SK-N-MC (cell line): ENCODE measurements around the gene LENG9.

Experiments used
- DNase-seq: peaks from one replicate; pipeline ENCODE4 v3.0.0-alpha.2; 2011; ENCODE audit warnings: low read depth, low spot score
- H3K27ac ChIP-seq: fragments of 200-600 bp; sonication (generic); 2 replicates; pipeline ENCODE4 v1.5.1; 2016; ENCODE audit warnings: mixed run types
- H3K36me3 ChIP-seq: fragments of 200-600 bp; sonication (generic); 2 replicates; pipeline ENCODE4 v1.6.1; 2017; ENCODE audit warnings: antibody characterized with exemption, low read length, mixed read lengths; ENCODE audit not compliant: insufficient read depth
- H3K4me3 ChIP-seq: fragments of 200-600 bp; sonication (generic); 2 replicates; pipeline ENCODE4 v1.5.1; 2016
- H3K9ac ChIP-seq: fragments of 200-600 bp; sonication (generic); 2 replicates; pipeline ENCODE4 v1.8.0; 2017; ENCODE audit warnings: mixed run types, mixed read lengths; ENCODE audit not compliant: insufficient read length
- H3K9me3 ChIP-seq: fragments of 200-600 bp; sonication (generic); 2 replicates; pipeline ENCODE4 v1.6.1; 2017; ENCODE audit warnings: low read depth, mild to moderate bottlenecking, antibody characterized with exemption, low read length, moderate library complexity, mixed read lengths
- EZH2 ChIP-seq: fragments of 200-600 bp; sonication (generic); IDR thresholded peaks from one replicate; pipeline ENCODE4 v1.6.1; 2017; ENCODE audit warnings: antibody characterized with exemption
- FOXP2 ChIP-seq: optimal IDR thresholded peaks from 2 replicates; pipeline ENCODE3; 2011; ENCODE audit warnings: mild to moderate bottlenecking, moderate library complexity; ENCODE audit not compliant: insufficient read depth; ENCODE audit errors: extremely low read length, control extremely low read depth
- POLR2AphosphoS5 ChIP-seq: IDR thresholded peaks from 2 replicates; pipeline ENCODE4 v1.6.1; 2012; ENCODE audit warnings: mild to moderate bottlenecking, low read depth, low read length, borderline replicate concordance

Gene LENG9

GRCh38 chr19:54462047-54462654, 1.4 kb downstream of the LENG9 start:
- Histone ChIP-seq H3K27ac (peak overlapping the region; percentile 88), H3K4me3 (peak overlapping the region; percentile 90), H3K9me3 (no peaks in the 10 kb centered on the region), H3K36me3 (peaks cover 41% of the 10 kb centered on the region), H3K9ac (peak overlapping the region; percentile 88)
- DNase-seq = no peak
- no peak for TF ChIP-seq EZH2
- no peak for TF ChIP-seq FOXP2
- no peak; the same call in 1 of the 2 replicates for TF ChIP-seq POLR2AphosphoS5

- H3K9ac ChIP-seq = peak overlapping the region; percentile 88
- peak overlapping the region; percentile 88 for H3K27ac ChIP-seq
- TF ChIP-seq EZH2 (no peak), POLR2AphosphoS5 (no peak), FOXP2 (no peak)
- H3K4me3 ChIP-seq = peak overlapping the region; percentile 90
- DNase-seq = no peak
- no peaks in the 10 kb centered on the region for H3K9me3 ChIP-seq
- H3K36me3 ChIP-seq = peaks cover 46% of the 10 kb centered on the region
Measured at GRCh38 chr19:54461613-54462012, 2.0 kb downstream of the LENG9 start.

GRCh38 chr19:54461210-54461609, 2.4 kb downstream of the LENG9 start:
- peak overlapping the region; percentile 88 for H3K27ac ChIP-seq
- no peaks in the 10 kb centered on the region for H3K9me3 ChIP-seq
- H3K36me3 ChIP-seq = peaks cover 50% of the 10 kb centered on the region
- H3K9ac ChIP-seq = no peak overlapping the region
- TF ChIP-seq EZH2 = no peak
- TF ChIP-seq FOXP2 = no peak
- no peak for TF ChIP-seq POLR2AphosphoS5
- no peak for DNase-seq
- peak overlapping the region; percentile 90 for H3K4me3 ChIP-seq

GRCh38 chr19:54460230-54461005, 3.2 kb downstream of the LENG9 start:
- no peaks in the 10 kb centered on the region for H3K9me3 ChIP-seq
- H3K27ac ChIP-seq = peak overlapping the region; percentile 88
- peak; percentile 0; the same call in 1 of the 2 replicates for TF ChIP-seq POLR2AphosphoS5
- no peak for TF ChIP-seq FOXP2
- no peak for DNase-seq
- H3K36me3 ChIP-seq = peaks cover 58% of the 10 kb centered on the region
- H3K4me3 ChIP-seq = no peak overlapping the region
- H3K9ac ChIP-seq = no peak overlapping the region

- DNase-seq = no peak
- Histone ChIP-seq H3K9ac (no peak overlapping the region), H3K4me3 (no peak overlapping the region), H3K9me3 (no peaks in the 10 kb centered on the region), H3K36me3 (peaks cover 67% of the 10 kb centered on the region), H3K27ac (peak overlapping the region; percentile 42; the same call in 1 of the 2 replicates)
- TF ChIP-seq FOXP2 (no peak), POLR2AphosphoS5 (no peak), EZH2 (no peak)
Measured at GRCh38 chr19:54459282-54460229, 4.0 kb downstream of the LENG9 start.

GRCh38 chr19:54458648-54459281, 4.8 kb downstream of the LENG9 start:
- H3K4me3 ChIP-seq = no peak overlapping the region

GRCh38 chr19:54457773-54458647, 5.6 kb downstream of the LENG9 start:
- Histone ChIP-seq H3K9ac (no peak overlapping the region), H3K36me3 (peaks cover 82% of the 10 kb centered on the region), H3K9me3 (no peaks in the 10 kb centered on the region), H3K27ac (no peak overlapping the region), H3K4me3 (no peak overlapping the region)
- DNase-seq = no peak
- TF ChIP-seq EZH2 = no peak
- TF ChIP-seq POLR2AphosphoS5 = no peak
- TF ChIP-seq FOXP2 = no peak

More at GRCh38 chr19:54458648-54459281, 4.8 kb downstream of the LENG9 start:
- Histone ChIP-seq H3K27ac (no peak overlapping the region), H3K9ac (no peak overlapping the region), H3K9me3 (no peaks in the 10 kb centered on the region), H3K36me3 (peaks cover 75% of the 10 kb centered on the region)
- TF ChIP-seq POLR2AphosphoS5 = no peak
- TF ChIP-seq EZH2 = no peak
- TF ChIP-seq FOXP2 = no peak
- no peak for DNase-seq
